ENCODE results near the gene AGPAT4. TPM values are rescaled to one million over a fixed set of nuclear protein-coding genes. Genes with fewer than 3 reads are reported as not detected.

Gene AGPAT4
- total RNA-seq, 1 experiment from 2014 or later: 9.2 TPM

DNA sequence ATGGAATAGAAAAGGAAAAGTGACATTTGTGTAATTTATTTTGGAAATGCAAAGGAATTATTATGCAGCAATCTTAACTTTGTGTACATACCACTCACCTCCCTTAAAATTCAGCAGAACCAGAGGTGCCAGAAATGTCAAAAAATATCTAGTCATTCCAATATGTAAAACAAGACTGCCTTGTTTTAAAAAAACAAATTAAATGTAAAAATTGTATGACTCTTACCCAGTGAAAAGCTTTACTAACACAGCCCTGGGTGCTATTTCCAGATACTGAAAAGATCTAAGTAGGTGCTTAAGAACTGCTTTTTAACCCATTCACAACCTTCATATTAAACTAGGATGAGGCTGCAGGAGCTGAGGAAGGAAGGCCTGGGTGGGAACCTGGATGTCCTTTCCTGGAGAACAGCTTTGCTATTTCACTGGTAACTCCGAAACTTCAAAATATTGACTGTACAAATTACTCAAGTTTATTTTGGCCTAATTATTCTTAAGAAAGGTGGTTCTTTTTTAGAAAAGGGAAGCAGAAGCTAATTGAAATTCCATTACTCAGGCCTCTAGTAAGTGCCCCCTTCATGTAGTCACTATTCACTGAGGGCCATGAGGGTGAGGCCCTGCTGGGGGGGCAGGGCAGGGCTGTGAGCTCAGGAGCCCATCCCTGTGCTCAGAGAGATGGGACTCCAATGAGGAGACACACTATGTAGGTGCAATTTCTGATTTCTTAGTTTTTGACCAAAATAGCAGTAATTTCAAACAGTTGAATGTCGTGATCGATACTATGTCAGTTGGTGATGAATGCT lies 142.7 kb downstream of the AGPAT4 start:
- TF ChIP-seq, protein P1, sequence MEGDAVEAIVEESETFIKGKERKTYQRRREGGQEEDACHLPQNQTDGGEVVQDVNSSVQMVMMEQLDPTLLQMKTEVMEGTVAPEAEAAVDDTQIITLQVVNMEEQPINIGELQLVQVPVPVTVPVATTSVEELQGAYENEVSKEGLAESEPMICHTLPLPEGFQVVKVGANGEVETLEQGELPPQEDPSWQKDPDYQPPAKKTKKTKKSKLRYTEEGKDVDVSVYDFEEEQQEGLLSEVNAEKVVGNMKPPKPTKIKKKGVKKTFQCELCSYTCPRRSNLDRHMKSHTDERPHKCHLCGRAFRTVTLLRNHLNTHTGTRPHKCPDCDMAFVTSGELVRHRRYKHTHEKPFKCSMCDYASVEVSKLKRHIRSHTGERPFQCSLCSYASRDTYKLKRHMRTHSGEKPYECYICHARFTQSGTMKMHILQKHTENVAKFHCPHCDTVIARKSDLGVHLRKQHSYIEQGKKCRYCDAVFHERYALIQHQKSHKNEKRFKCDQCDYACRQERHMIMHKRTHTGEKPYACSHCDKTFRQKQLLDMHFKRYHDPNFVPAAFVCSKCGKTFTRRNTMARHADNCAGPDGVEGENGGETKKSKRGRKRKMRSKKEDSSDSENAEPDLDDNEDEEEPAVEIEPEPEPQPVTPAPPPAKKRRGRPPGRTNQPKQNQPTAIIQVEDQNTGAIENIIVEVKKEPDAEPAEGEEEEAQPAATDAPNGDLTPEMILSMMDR (IDR thresholded peaks at IDR 0.05; ENCODE audit: insufficient read depth in 1 of 2, low read depth in 1 of 2, low read length in 1 of 2, severe bottlenecking in 1 of 2, unreplicated experiment in 1 of 2): no peak
- H3K36me3 ChIP-seq (ENCODE audit: control insufficient read depth, insufficient read depth, low read length): no peaks in the 10 kb centered on the region
- ChIA-PET CTCF (no interaction called here), POLR2A (no interaction called here)
- no peaks in the 10 kb centered on the region for H3K9me3 ChIP-seq
- H3K27ac Mint-ChIP-seq (ENCODE audit: unreplicated experiment): no peak overlapping the region
- no TSS peak for BruUV-seq (replicated peaks)
- H3K27me3 Mint-ChIP-seq (ENCODE audit: insufficient read depth, unreplicated experiment): no peaks in the 10 kb centered on the region
- no peaks in the 10 kb centered on the region for H3K9me3 Mint-ChIP-seq (ENCODE audit: unreplicated experiment)
- no peak overlapping the region for H3K4me3 ChIP-seq (ENCODE audit: low read depth, low read length)
- peaks cover 21% of the 10 kb centered on the region for H3K36me3 Mint-ChIP-seq (ENCODE audit: insufficient read depth, unreplicated experiment)
- intact Hi-C loops (cut with micrococcal nuclease; ENCODE audit: unreplicated experiment): no loop called here
- no peak overlapping the region for H3K4me3 Mint-ChIP-seq (ENCODE audit: unreplicated experiment)
- H3K4me1 Mint-ChIP-seq (ENCODE audit: low read depth, unreplicated experiment): no peaks in the 10 kb centered on the region
- H3K4me1 ChIP-seq: no peaks in the 10 kb centered on the region
- H3K27me3 ChIP-seq (replicated peaks; ENCODE audit: control insufficient read depth, insufficient read depth, low read length): no peaks in the 10 kb centered on the region
- DNase-seq: no peak

DNA sequence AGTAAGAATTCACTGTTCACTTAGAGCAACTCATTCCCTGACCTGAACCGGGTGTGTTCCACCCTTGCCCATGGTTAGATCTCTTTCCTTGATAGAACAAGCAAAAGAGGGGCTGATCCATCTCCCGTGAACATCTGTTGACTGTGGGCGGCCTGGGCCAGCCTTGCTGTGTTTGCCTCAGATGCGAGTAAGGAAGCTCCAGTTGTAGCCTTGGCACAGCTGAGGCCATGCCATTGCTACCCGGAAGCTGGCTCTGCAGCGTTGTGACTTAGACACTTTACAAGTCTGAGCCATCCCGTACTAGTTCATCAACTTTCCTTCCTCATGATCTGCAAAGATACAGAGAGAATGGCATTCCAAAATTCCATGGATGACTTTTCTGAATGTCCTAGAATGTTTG lies 143.3 kb downstream of the AGPAT4 start:
- no peaks in the 10 kb centered on the region for H3K4me1 Mint-ChIP-seq (ENCODE audit: low read depth, unreplicated experiment)
- H3K4me3 ChIP-seq (ENCODE audit: low read depth, low read length): no peak overlapping the region
- no peaks in the 10 kb centered on the region for H3K36me3 ChIP-seq (ENCODE audit: control insufficient read depth, insufficient read depth, low read length)
- no peaks in the 10 kb centered on the region for H3K27me3 Mint-ChIP-seq (ENCODE audit: insufficient read depth, unreplicated experiment)
- no TSS peak for BruUV-seq (replicated peaks)
- H3K27me3 ChIP-seq (replicated peaks; ENCODE audit: control insufficient read depth, insufficient read depth, low read length): no peaks in the 10 kb centered on the region
- TF ChIP-seq, protein P1 (IDR thresholded peaks at IDR 0.05; ENCODE audit: insufficient read depth in 1 of 2, low read depth in 1 of 2, low read length in 1 of 2, severe bottlenecking in 1 of 2, unreplicated experiment in 1 of 2): no peak
- H3K27ac Mint-ChIP-seq (ENCODE audit: unreplicated experiment): no peak overlapping the region
- H3K36me3 Mint-ChIP-seq (ENCODE audit: insufficient read depth, unreplicated experiment): peaks cover 18% of the 10 kb centered on the region
- intact Hi-C loops (cut with micrococcal nuclease; ENCODE audit: unreplicated experiment): no loop called here
- H3K4me1 ChIP-seq: no peaks in the 10 kb centered on the region
- POLR2A ChIA-PET: no interaction called here
- H3K9me3 Mint-ChIP-seq (ENCODE audit: unreplicated experiment): no peaks in the 10 kb centered on the region
- DNase-seq: no peak
- CTCF ChIA-PET: no interaction called here
- H3K4me3 Mint-ChIP-seq (ENCODE audit: unreplicated experiment): no peak overlapping the region
- no peaks in the 10 kb centered on the region for H3K9me3 ChIP-seq

DNA sequence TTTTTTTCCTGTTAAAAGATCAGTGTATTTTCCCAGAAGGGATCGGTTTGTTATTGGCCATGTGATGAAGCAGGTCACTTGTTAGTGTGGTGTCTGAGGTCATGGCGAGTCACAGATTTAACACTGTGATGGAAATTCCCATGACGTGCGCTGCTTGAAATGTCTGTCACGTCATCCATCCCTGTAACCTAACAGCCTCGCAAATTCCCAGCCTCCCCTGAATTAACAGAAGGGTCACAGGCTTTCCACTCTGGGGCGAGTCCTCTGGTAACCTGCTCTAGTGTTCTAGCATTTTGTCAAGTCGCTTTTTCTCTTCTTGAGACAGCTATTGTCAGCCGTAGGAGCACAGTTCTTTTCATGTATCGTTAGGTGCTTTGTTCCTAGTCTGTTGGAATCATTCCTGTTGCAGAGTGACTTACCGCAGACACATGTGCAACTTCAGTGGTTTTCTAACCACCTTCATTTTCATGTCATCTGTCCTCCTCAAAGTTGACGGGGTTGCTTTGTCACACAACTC lies 145.1 kb downstream of the AGPAT4 start:
- no TSS peak for BruUV-seq (replicated peaks)
- Mint-ChIP-seq H3K27me3 (ENCODE audit: insufficient read depth, unreplicated experiment) (no peaks in the 10 kb centered on the region), H3K27ac (ENCODE audit: unreplicated experiment) (no peak overlapping the region), H3K9me3 (ENCODE audit: unreplicated experiment) (peaks cover 13% of the 10 kb centered on the region), H3K4me3 (ENCODE audit: unreplicated experiment) (no peak overlapping the region), H3K4me1 (ENCODE audit: low read depth, unreplicated experiment) (no peaks in the 10 kb centered on the region), H3K36me3 (ENCODE audit: insufficient read depth, unreplicated experiment) (peaks cover 18% of the 10 kb centered on the region)
- POLR2A ChIA-PET: no interaction called here
- intact Hi-C loops (cut with micrococcal nuclease; ENCODE audit: unreplicated experiment): no loop called here
- H3K4me1 ChIP-seq: no peaks in the 10 kb centered on the region
- TF ChIP-seq, protein P1 (IDR thresholded peaks at IDR 0.05; ENCODE audit: insufficient read depth in 1 of 2, low read depth in 1 of 2, low read length in 1 of 2, severe bottlenecking in 1 of 2, unreplicated experiment in 1 of 2): no peak
- H3K36me3 ChIP-seq (ENCODE audit: control insufficient read depth, insufficient read depth, low read length): no peaks in the 10 kb centered on the region
- CTCF ChIA-PET: no interaction called here
- peaks cover 4% of the 10 kb centered on the region; the same call in 1 of the 2 replicates for H3K9me3 ChIP-seq
- H3K4me3 ChIP-seq (ENCODE audit: low read depth, low read length): no peak overlapping the region
- no peaks in the 10 kb centered on the region for H3K27me3 ChIP-seq (replicated peaks; ENCODE audit: control insufficient read depth, insufficient read depth, low read length)
- no peak for DNase-seq
